Inflammatory macrophage treated with lipopolysaccharide for 1 hour (primary cell): ENCODE measurements around the gene TRIM22.

ENCODE experiments used
- DNase-seq, 2 donors: peaks; one replicate each; pipeline ENCODE4 v3.0.0-alpha.2; 2020 to 2022

TRIM22 gene

GRCh38 chr11:5749836-5750235, 60.2 kb downstream of the TRIM22 start:
- DNase-seq: no peak

DNA sequence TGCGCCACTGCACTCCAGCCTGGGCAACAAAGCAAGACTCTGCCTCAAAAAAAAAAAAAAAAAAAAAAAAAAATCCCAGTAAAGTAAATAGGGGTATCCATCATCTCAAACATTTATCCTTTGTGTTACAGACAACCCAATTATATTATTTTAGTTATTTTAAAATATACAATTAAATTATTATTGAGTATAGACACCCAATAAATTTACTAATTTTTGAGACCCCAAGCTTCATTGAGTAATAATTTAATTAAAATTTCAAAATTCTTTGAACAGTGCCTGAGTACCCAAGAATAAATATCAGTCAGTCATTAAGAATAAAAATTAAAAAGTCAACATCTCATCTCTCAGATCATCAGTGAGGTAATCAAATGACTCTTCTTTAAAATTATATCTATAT, 64.4 kb downstream of the TRIM22 start, which contains the start of gene OR52N4:
Gene OR52N4, plus strand, starts transcription at position 301 of the 400 bp plus-strand sequence. CDS start 498 bp downstream, outside the sequence.
- DNase-seq: no peak
